Endodermal cell (in vitro differentiated cells): ENCODE results near the gene LMF2. TPM values are rescaled to one million over a fixed set of nuclear protein-coding genes. Genes with fewer than 3 reads are reported as not detected.

ENCODE experiments used
- DNase-seq: peaks from one replicate; pipeline ENCODE4 v3.0.0-alpha.2; 2017
- H3K27ac ChIP-seq: 2 replicates; pipeline ENCODE4 v1.5.1; 2013; ENCODE audit warnings: mild to moderate bottlenecking, low read depth, low read length, moderate library complexity
- H3K27me3 ChIP-seq: 2 replicates; pipeline ENCODE4 v1.6.1; 2013; ENCODE audit warnings: mild to moderate bottlenecking, low read length, moderate library complexity; ENCODE audit not compliant: insufficient read depth, control insufficient read depth, poor library complexity, severe bottlenecking
- H3K36me3 ChIP-seq: 2 replicates; pipeline ENCODE4 v1.7.0; 2013; ENCODE audit warnings: mild to moderate bottlenecking, low read length, moderate library complexity; ENCODE audit not compliant: control insufficient read depth, insufficient read depth
- H3K4me1 ChIP-seq: one replicate; pipeline ENCODE4 v1.7.0; 2013; ENCODE audit warnings: low read length; ENCODE audit not compliant: control insufficient read depth, insufficient read depth
- H3K4me3 ChIP-seq: 2 replicates; pipeline ENCODE4 v1.5.1; 2013; ENCODE audit warnings: mild to moderate bottlenecking, low read length, moderate library complexity
- H3K9ac ChIP-seq: 2 replicates; pipeline ENCODE4 v1.6.1; 2013; ENCODE audit warnings: mild to moderate bottlenecking, low read length, moderate library complexity; ENCODE audit not compliant: poor library complexity, severe bottlenecking; ENCODE audit errors: extremely low read depth
- H3K9me3 ChIP-seq: 2 replicates; pipeline ENCODE4 v1.6.1; 2013; ENCODE audit warnings: mild to moderate bottlenecking, low read length, moderate library complexity; ENCODE audit not compliant: control insufficient read depth
- H3K27ac Mint-ChIP-seq: 2 replicates; pipeline ENCODE4 v1.8.0; 2020; ENCODE audit warnings: mixed read lengths
- H3K27me3 Mint-ChIP-seq: 2 replicates; pipeline ENCODE4 v1.8.0; 2021; ENCODE audit warnings: mild to moderate bottlenecking, mixed read lengths; ENCODE audit not compliant: insufficient read depth
- H3K36me3 Mint-ChIP-seq: 2 replicates; pipeline ENCODE4 v1.8.0; 2020; ENCODE audit warnings: low read depth, mixed read lengths
- H3K4me1 Mint-ChIP-seq: 2 replicates; pipeline ENCODE4 v1.8.0; 2020; ENCODE audit warnings: mixed read lengths
- H3K4me3 Mint-ChIP-seq: 2 replicates; pipeline ENCODE4 v1.8.0; 2020; ENCODE audit warnings: mild to moderate bottlenecking, moderate library complexity, mixed read lengths
- H3K9me3 Mint-ChIP-seq: 2 replicates; pipeline ENCODE4 v1.8.0; 2020; ENCODE audit warnings: mild to moderate bottlenecking, mixed read lengths
- WGBS, 2 experiments: methylation state at CpG; one replicate each; pipeline versions ENCODE4 v1.1.5 to v1.1.7; 2013; ENCODE audit warnings: missing lambda C conversion rate in 2 of 2, mixed read lengths in 1 of 2; ENCODE audit not compliant: insufficient coverage in 1 of 2, insufficient read length in 1 of 2; 5-methylcytosine and 5-hydroxymethylcytosine counted together
- total RNA-seq, 2 donors: library from RNA; stranded (reverse); fragmentation: NEBNext Ultra II Directional in 1 of 2; extraction: Animal tissue kit (Norgen Biotek cat#: 25700) in 1 of 2; gene quantifications; 2 replicates in 1 of 2; 3 replicates in 1 of 2; pipeline ENCODE4 v1.2.1, GENCODE V29; 2021
- TF ChIP-seq, protein P1 (sequence below): fragments of 200-600 bp; sonication (generic); conservative IDR thresholded peaks from 2 replicates; pipeline ENCODE4 v1.5.0; 2021; ENCODE audit warnings: antibody characterized with exemption, mild to moderate bottlenecking

Gene LMF2
- total RNA-seq, 2 donors from 2014 or later = 58.8 to 65.2 TPM

GRCh38 chr22:50467773-50468440, 39.6 kb downstream of the LMF2 start:
- WGBS, 2 experiments = 91 to 93% methylated on average over 12 to 22 of the region's 22 CpGs
- H3K4me3 ChIP-seq = no peak overlapping the region

GRCh38 chr22:50467341-50467740, 40.2 kb downstream of the LMF2 start:
- Mint-ChIP-seq H3K9me3 (no peaks in the 10 kb centered on the region), H3K36me3 (peaks cover 31% of the 10 kb centered on the region), H3K4me3 (no peak overlapping the region), H3K27ac (no peak overlapping the region), H3K4me1 (peaks cover 10% of the 10 kb centered on the region), H3K27me3 (no peaks in the 10 kb centered on the region)
- Histone ChIP-seq H3K27me3 (no peaks in the 10 kb centered on the region), H3K27ac (no peak overlapping the region), H3K4me3 (no peak overlapping the region), H3K9ac (no peak overlapping the region), H3K4me1 (peaks cover 9% of the 10 kb centered on the region), H3K9me3 (no peaks in the 10 kb centered on the region), H3K36me3 (peaks cover 32% of the 10 kb centered on the region)
- TF ChIP-seq, protein P1, sequence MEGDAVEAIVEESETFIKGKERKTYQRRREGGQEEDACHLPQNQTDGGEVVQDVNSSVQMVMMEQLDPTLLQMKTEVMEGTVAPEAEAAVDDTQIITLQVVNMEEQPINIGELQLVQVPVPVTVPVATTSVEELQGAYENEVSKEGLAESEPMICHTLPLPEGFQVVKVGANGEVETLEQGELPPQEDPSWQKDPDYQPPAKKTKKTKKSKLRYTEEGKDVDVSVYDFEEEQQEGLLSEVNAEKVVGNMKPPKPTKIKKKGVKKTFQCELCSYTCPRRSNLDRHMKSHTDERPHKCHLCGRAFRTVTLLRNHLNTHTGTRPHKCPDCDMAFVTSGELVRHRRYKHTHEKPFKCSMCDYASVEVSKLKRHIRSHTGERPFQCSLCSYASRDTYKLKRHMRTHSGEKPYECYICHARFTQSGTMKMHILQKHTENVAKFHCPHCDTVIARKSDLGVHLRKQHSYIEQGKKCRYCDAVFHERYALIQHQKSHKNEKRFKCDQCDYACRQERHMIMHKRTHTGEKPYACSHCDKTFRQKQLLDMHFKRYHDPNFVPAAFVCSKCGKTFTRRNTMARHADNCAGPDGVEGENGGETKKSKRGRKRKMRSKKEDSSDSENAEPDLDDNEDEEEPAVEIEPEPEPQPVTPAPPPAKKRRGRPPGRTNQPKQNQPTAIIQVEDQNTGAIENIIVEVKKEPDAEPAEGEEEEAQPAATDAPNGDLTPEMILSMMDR = no peak
- 83 to 90% methylated on average over 9 to 24 of the region's 24 CpGs for WGBS, 2 experiments
- DNase-seq = no peak

More at GRCh38 chr22:50467773-50468440, 39.6 kb downstream of the LMF2 start:
- DNase-seq = no peak
- H3K27ac ChIP-seq = no peak overlapping the region
- Mint-ChIP-seq H3K4me3 (no peak overlapping the region), H3K27me3 (no peaks in the 10 kb centered on the region), H3K9me3 (no peaks in the 10 kb centered on the region), H3K4me1 (peaks cover 11% of the 10 kb centered on the region), H3K27ac (no peak overlapping the region), H3K36me3 (peaks cover 29% of the 10 kb centered on the region)
- TF ChIP-seq, protein P1 = no peak
- H3K27me3 ChIP-seq = no peaks in the 10 kb centered on the region
- H3K4me1 ChIP-seq = peaks cover 9% of the 10 kb centered on the region
- no peaks in the 10 kb centered on the region for H3K9me3 ChIP-seq
- no peak overlapping the region for H3K9ac ChIP-seq
- H3K36me3 ChIP-seq = peaks cover 32% of the 10 kb centered on the region

GRCh38 chr22:50465066-50465930, 42.2 kb downstream of the LMF2 start:
- H3K27me3 ChIP-seq = no peaks in the 10 kb centered on the region
- H3K27ac ChIP-seq = no peak overlapping the region
- no peak for DNase-seq
- H3K4me3 Mint-ChIP-seq = no peak overlapping the region
- H3K36me3 ChIP-seq = peaks cover 41% of the 10 kb centered on the region
- WGBS, 2 experiments = 94 to 95% methylated on average over 12 to 30 of the region's 30 CpGs
- H3K4me3 ChIP-seq = no peak overlapping the region
- H3K4me1 Mint-ChIP-seq = peaks cover 3% of the 10 kb centered on the region
- no peaks in the 10 kb centered on the region for H3K27me3 Mint-ChIP-seq
- H3K36me3 Mint-ChIP-seq = peaks cover 40% of the 10 kb centered on the region
- H3K27ac Mint-ChIP-seq = no peak overlapping the region
- peaks cover 2% of the 10 kb centered on the region for H3K4me1 ChIP-seq
- no peaks in the 10 kb centered on the region for H3K9me3 Mint-ChIP-seq
- no peaks in the 10 kb centered on the region for H3K9me3 ChIP-seq
- no peak overlapping the region for H3K9ac ChIP-seq
- TF ChIP-seq, protein P1 = no peak
